GM23248 (cell line): Measurements from ENCODE around the gene TBCEL. TPM values are rescaled to one million over a fixed set of nuclear protein-coding genes. Genes with fewer than 3 reads are reported as not detected.

ENCODE experiments used
- DNase-seq: peaks from one replicate; pipeline ENCODE4 v3.0.0-alpha.2; 2015
- H2AFZ ChIP-seq: fragments of 200-600 bp; sonication (generic); 2 replicates; pipeline ENCODE4 v1.6.1; 2016; ENCODE audit warnings: antibody characterized with exemption
- H3F3A ChIP-seq: fragments of 200-600 bp; sonication (generic); 2 replicates; pipeline ENCODE4 v1.6.1; 2016; ENCODE audit warnings: mild to moderate bottlenecking, antibody characterized with exemption, mixed run types; ENCODE audit not compliant: insufficient read depth
- H3K27ac ChIP-seq: fragments of 200-600 bp; sonication (generic); 2 replicates; pipeline ENCODE4 v1.5.1; 2016; ENCODE audit warnings: mild to moderate bottlenecking
- H3K27me3 ChIP-seq: fragments of 200-600 bp; sonication (generic); replicated peaks from 2 replicates; pipeline ENCODE4 v1.6.1; 2016; ENCODE audit warnings: mild to moderate bottlenecking; ENCODE audit not compliant: insufficient read depth
- H3K36me3 ChIP-seq: fragments of 200-600 bp; sonication (generic); 2 replicates; pipeline ENCODE4 v1.6.1; 2016; ENCODE audit warnings: low read depth, mild to moderate bottlenecking
- H3K4me1 ChIP-seq: fragments of 200-600 bp; sonication (generic); 2 replicates; pipeline ENCODE4 v1.6.1; 2016; ENCODE audit warnings: mild to moderate bottlenecking; ENCODE audit not compliant: insufficient read depth
- H3K4me2 ChIP-seq: fragments of 200-600 bp; sonication (generic); one replicate; pipeline ENCODE4 v1.6.1; 2016; ENCODE audit warnings: mild to moderate bottlenecking; ENCODE audit not compliant: unreplicated experiment
- H3K4me3 ChIP-seq: fragments of 200-600 bp; sonication (generic); 2 replicates; pipeline ENCODE4 v1.5.1; 2016; ENCODE audit warnings: mild to moderate bottlenecking
- H3K79me2 ChIP-seq: fragments of 200-600 bp; sonication (generic); 2 replicates; pipeline ENCODE4 v1.6.1; 2016; ENCODE audit warnings: mild to moderate bottlenecking; ENCODE audit not compliant: insufficient read depth
- H3K9ac ChIP-seq: fragments of 200-600 bp; sonication (generic); 2 replicates; pipeline ENCODE4 v1.6.1; 2016; ENCODE audit warnings: mild to moderate bottlenecking
- H3K9me2 ChIP-seq: fragments of 200-600 bp; sonication (generic); 2 replicates; pipeline ENCODE4 v1.6.1; 2016; ENCODE audit warnings: mixed run types, mild to moderate bottlenecking, moderate library complexity; ENCODE audit not compliant: insufficient read depth
- H3K9me3 ChIP-seq: fragments of 200-600 bp; sonication (generic); one replicate; pipeline ENCODE4 v1.6.1; 2017; ENCODE audit warnings: low read depth
- H4K20me1 ChIP-seq: fragments of 200-600 bp; sonication (generic); 2 replicates; pipeline ENCODE4 v1.6.0; 2016; ENCODE audit not compliant: insufficient read depth
- EZH2 ChIP-seq: fragments of 200-600 bp; sonication (generic); IDR thresholded peaks from 2 replicates; pipeline ENCODE4 v1.6.1; 2018; ENCODE audit warnings: antibody characterized with exemption, mild to moderate bottlenecking; ENCODE audit not compliant: insufficient read depth, poor library complexity, severe bottlenecking
- EZH2phosphoT487 ChIP-seq: fragments of 200-600 bp; sonication (generic); IDR thresholded peaks from 2 replicates; pipeline ENCODE4 v1.6.1; 2018; ENCODE audit warnings: antibody characterized with exemption, moderate library complexity, mild to moderate bottlenecking, low read depth; ENCODE audit not compliant: insufficient read depth
- WGBS, 2 experiments: methylation state at CpG; one replicate each; pipeline ENCODE4 v1.1.6; 2015 to 2017; ENCODE audit warnings: low lambda C conversion rate in 2 of 2, low coverage in 1 of 2; ENCODE audit errors: missing lambda C conversion rate in 2 of 2; 5-methylcytosine and 5-hydroxymethylcytosine counted together
- in situ Hi-C: fragments of 300-500 bp; cut with MboI; formaldehyde crosslinking; loops from 2 replicates; pipeline ENCODE4 v1.15.0; 2020
- polyA plus RNA-seq: library from polyadenylated mRNA; unstranded; fragments of >200 nt; fragmentation: Nextera tagmentation; extraction: Ambion mirVana; gene quantifications from 2 replicates; pipeline ENCODE4 v1.2.1, GENCODE V29; 2016
- total RNA-seq: library from RNA; depleted of rRNA; stranded (reverse); fragments of >200 nt; shearing (Covaris generic); gene quantifications from 2 replicates; pipeline ENCODE4 v1.2.3, GENCODE V29; 2014

Gene TBCEL
- total and polyA plus RNA-seq, 2 experiments from 2014 or later = 13.0 to 27.9 TPM

GRCh38 chr11:121038648-121039409, 14.9 kb downstream of the TBCEL start:
- peaks cover 9% of the 10 kb centered on the region; the same call in 1 of the 2 replicates for H4K20me1 ChIP-seq
- no peaks in the 10 kb centered on the region for H3K27me3 ChIP-seq
- no peak overlapping the region for H2AFZ ChIP-seq
- H3K4me1 ChIP-seq = no peaks in the 10 kb centered on the region
- no peaks in the 10 kb centered on the region for H3F3A ChIP-seq
- peaks cover 97% of the 10 kb centered on the region for H3K79me2 ChIP-seq
- no peak for TF ChIP-seq EZH2phosphoT487
- TF ChIP-seq EZH2 = no peak
- H3K9me3 ChIP-seq = no peaks in the 10 kb centered on the region
- no peaks in the 10 kb centered on the region for H3K9me2 ChIP-seq
- no peak overlapping the region for H3K9ac ChIP-seq
- no peaks in the 10 kb centered on the region for H3K36me3 ChIP-seq
- no peak overlapping the region for H3K27ac ChIP-seq
- in situ Hi-C loops = no loop called here
- 97 to 99% methylated on average over 5 of the region's 5 CpGs for WGBS, 2 experiments
- no peak overlapping the region for H3K4me2 ChIP-seq
- no peak for DNase-seq
- no peak overlapping the region for H3K4me3 ChIP-seq

GRCh38 chr11:121039971-121040613, 16.2 kb downstream of the TBCEL start:
- 100% methylated on average over 1 of the region's 1 CpG for WGBS, 2 experiments
- Histone ChIP-seq H3K79me2 (peaks cover 95% of the 10 kb centered on the region), H3K4me3 (no peak overlapping the region), H3K9ac (no peak overlapping the region), H3K4me2 (no peak overlapping the region), H3K9me2 (no peaks in the 10 kb centered on the region), H4K20me1 (peaks cover 9% of the 10 kb centered on the region; the same call in 1 of the 2 replicates), H2AFZ (no peak overlapping the region), H3K9me3 (no peaks in the 10 kb centered on the region), H3K27ac (no peak overlapping the region), H3K36me3 (no peaks in the 10 kb centered on the region), H3K27me3 (no peaks in the 10 kb centered on the region), H3F3A (no peaks in the 10 kb centered on the region), H3K4me1 (no peaks in the 10 kb centered on the region)
- DNase-seq = no peak
- TF ChIP-seq EZH2phosphoT487 = no peak
- no peak for TF ChIP-seq EZH2
- in situ Hi-C loops = no loop called here

GRCh38 chr11:121040614-121041002, 16.7 kb downstream of the TBCEL start:
- H3K4me1 ChIP-seq = no peaks in the 10 kb centered on the region
- no peak overlapping the region for H3K4me2 ChIP-seq
- peaks cover under 1% of the 10 kb centered on the region; the same call in 1 of the 2 replicates for H3K36me3 ChIP-seq
- in situ Hi-C loops = no loop called here
- H2AFZ ChIP-seq = no peak overlapping the region
- TF ChIP-seq EZH2 (no peak), EZH2phosphoT487 (no peak)
- H4K20me1 ChIP-seq = peaks cover 9% of the 10 kb centered on the region; the same call in 1 of the 2 replicates
- peaks cover 96% of the 10 kb centered on the region for H3K79me2 ChIP-seq
- H3K4me3 ChIP-seq = no peak overlapping the region
- no peak for DNase-seq
- H3K9ac ChIP-seq = no peak overlapping the region
- H3K9me2 ChIP-seq = no peaks in the 10 kb centered on the region
- H3K27ac ChIP-seq = no peak overlapping the region
- H3F3A ChIP-seq = no peaks in the 10 kb centered on the region
- 90 to 91% methylated on average over 3 of the region's 3 CpGs for WGBS, 2 experiments
- H3K9me3 ChIP-seq = no peaks in the 10 kb centered on the region
- H3K27me3 ChIP-seq = no peaks in the 10 kb centered on the region

GRCh38 chr11:121041072-121041471, 17.2 kb downstream of the TBCEL start:
- H3K4me2 ChIP-seq = no peak overlapping the region
- H3K9ac ChIP-seq = no peak overlapping the region
- in situ Hi-C loops = no loop called here
- no peak overlapping the region for H3K27ac ChIP-seq
- H3K79me2 ChIP-seq = peaks cover 94% of the 10 kb centered on the region
- TF ChIP-seq EZH2 (no peak), EZH2phosphoT487 (no peak)
- H3K36me3 ChIP-seq = peaks cover 5% of the 10 kb centered on the region; the same call in 1 of the 2 replicates
- H4K20me1 ChIP-seq = peaks cover 9% of the 10 kb centered on the region; the same call in 1 of the 2 replicates
- no peaks in the 10 kb centered on the region for H3K9me3 ChIP-seq
- no peak overlapping the region for H3K4me3 ChIP-seq
- H3K9me2 ChIP-seq = no peaks in the 10 kb centered on the region
- no peaks in the 10 kb centered on the region for H3K27me3 ChIP-seq
- 90 to 92% methylated on average over 5 of the region's 5 CpGs for WGBS, 2 experiments
- DNase-seq = no peak
- no peaks in the 10 kb centered on the region for H3K4me1 ChIP-seq
- no peak overlapping the region for H2AFZ ChIP-seq
- H3F3A ChIP-seq = no peaks in the 10 kb centered on the region
